ENCODE results near the gene PHC2. TPM values are rescaled to one million over a fixed set of nuclear protein-coding genes. Genes with fewer than 3 reads are reported as not detected.

The PHC2 gene
- total RNA-seq, 1 donor from 2014 or later, result 65.0 TPM

DNA sequence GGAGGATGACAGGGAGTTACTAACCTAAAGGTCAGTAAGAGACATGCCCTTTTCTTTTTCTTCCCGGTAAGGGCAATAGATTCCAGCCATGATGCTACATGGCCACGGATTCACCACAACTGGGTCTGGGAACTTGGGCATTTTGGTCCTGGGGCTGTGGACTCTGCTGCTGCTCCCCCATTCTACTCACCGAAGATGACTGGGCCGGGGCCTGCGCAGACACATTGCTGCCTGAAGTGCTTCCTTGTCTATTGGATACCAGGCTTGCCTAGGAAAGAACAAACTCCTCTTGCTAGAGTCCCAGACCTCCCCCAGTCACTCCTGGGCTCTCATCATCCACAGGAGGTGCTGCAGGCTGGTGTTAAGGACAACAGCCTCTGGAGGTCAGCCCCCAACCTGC is 60.1 kb downstream of the PHC2 start:
- no peak overlapping the region for H3K27ac ChIP-seq

DNA sequence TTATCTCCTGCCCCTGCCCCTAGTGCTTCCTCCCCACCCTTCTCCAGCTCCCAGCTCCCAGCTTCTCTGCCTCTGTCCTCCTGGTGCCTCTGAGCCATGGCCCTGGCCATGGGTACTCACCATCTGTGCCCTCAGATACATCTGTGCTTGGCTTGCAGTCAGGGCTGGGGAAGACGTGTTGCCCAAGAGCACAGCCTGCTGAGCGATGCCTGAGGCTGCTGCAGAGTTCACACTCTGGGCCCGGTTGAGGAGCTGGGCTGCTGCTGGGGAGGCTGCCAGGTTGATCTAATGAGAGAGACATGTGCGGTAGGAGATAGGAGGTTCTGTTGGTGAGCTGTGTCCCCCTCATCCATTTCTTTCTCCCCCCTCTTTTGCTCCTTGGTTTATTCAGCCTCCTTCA is 60.6 kb downstream of the PHC2 start:
- H3K27me3 ChIP-seq, result peaks cover 10% of the 10 kb centered on the region
- Mint-ChIP-seq H3K4me3 (no peak overlapping the region), H3K27me3 (ENCODE audit: insufficient read depth, low read depth) (peaks cover 14% of the 10 kb centered on the region), H3K27ac (no peak overlapping the region), H3K9me3 (no peaks in the 10 kb centered on the region), H3K4me1 (peaks cover 47% of the 10 kb centered on the region), H3K36me3 (peaks cover 22% of the 10 kb centered on the region)
- no peaks in the 10 kb centered on the region for H4K20me1 ChIP-seq (ENCODE audit: low read depth)
- DNase-seq (ENCODE audit: low spot score), result no peak
- no peak overlapping the region for H2AFZ ChIP-seq (replicated peaks)
- no peaks in the 10 kb centered on the region for H3K79me2 ChIP-seq (ENCODE audit: low read depth)
- H3K4me2 ChIP-seq, result no peak overlapping the region
- no peak overlapping the region for H3K4me3 ChIP-seq
- peaks cover 21% of the 10 kb centered on the region for H3K4me1 ChIP-seq
- H3K9ac ChIP-seq, result no peak overlapping the region
- peaks cover 2% of the 10 kb centered on the region for H3F3A ChIP-seq (ENCODE audit: low read depth)
- TF ChIP-seq EZH2phosphoT487 (IDR thresholded peaks at IDR 0.05), result no peak
- TF ChIP-seq, protein P1, sequence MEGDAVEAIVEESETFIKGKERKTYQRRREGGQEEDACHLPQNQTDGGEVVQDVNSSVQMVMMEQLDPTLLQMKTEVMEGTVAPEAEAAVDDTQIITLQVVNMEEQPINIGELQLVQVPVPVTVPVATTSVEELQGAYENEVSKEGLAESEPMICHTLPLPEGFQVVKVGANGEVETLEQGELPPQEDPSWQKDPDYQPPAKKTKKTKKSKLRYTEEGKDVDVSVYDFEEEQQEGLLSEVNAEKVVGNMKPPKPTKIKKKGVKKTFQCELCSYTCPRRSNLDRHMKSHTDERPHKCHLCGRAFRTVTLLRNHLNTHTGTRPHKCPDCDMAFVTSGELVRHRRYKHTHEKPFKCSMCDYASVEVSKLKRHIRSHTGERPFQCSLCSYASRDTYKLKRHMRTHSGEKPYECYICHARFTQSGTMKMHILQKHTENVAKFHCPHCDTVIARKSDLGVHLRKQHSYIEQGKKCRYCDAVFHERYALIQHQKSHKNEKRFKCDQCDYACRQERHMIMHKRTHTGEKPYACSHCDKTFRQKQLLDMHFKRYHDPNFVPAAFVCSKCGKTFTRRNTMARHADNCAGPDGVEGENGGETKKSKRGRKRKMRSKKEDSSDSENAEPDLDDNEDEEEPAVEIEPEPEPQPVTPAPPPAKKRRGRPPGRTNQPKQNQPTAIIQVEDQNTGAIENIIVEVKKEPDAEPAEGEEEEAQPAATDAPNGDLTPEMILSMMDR (IDR thresholded peaks at IDR 0.05), result no peak
- no peak for TF ChIP-seq EZH2 (IDR thresholded peaks at IDR 0.05)
- H3K9me3 ChIP-seq (ENCODE audit: low read depth), result no peaks in the 10 kb centered on the region
- no peaks in the 10 kb centered on the region for H3K36me3 ChIP-seq
- H3K27ac ChIP-seq, result no peak overlapping the region

More for the DNA sequence above, 60.1 kb downstream of the PHC2 start:
- no peak overlapping the region for H3K9ac ChIP-seq
- H3K4me2 ChIP-seq, result no peak overlapping the region
- H3F3A ChIP-seq (ENCODE audit: low read depth), result no peaks in the 10 kb centered on the region
- no peak overlapping the region for H3K4me3 ChIP-seq
- H3K4me1 ChIP-seq, result peaks cover 16% of the 10 kb centered on the region
- Mint-ChIP-seq H3K4me1 (peaks cover 41% of the 10 kb centered on the region), H3K27me3 (ENCODE audit: insufficient read depth, low read depth) (peaks cover 12% of the 10 kb centered on the region), H3K36me3 (peaks cover 22% of the 10 kb centered on the region), H3K9me3 (no peaks in the 10 kb centered on the region), H3K27ac (no peak overlapping the region), H3K4me3 (no peak overlapping the region)
- H3K9me3 ChIP-seq (ENCODE audit: low read depth), result no peaks in the 10 kb centered on the region
- no peaks in the 10 kb centered on the region for H4K20me1 ChIP-seq (ENCODE audit: low read depth)
- H3K79me2 ChIP-seq (ENCODE audit: low read depth), result no peaks in the 10 kb centered on the region
- TF ChIP-seq EZH2phosphoT487 (IDR thresholded peaks at IDR 0.05) (no peak), EZH2 (IDR thresholded peaks at IDR 0.05) (no peak)
- TF ChIP-seq, protein P1 (IDR thresholded peaks at IDR 0.05), result no peak
- no peak overlapping the region for H2AFZ ChIP-seq (replicated peaks)
- no peak for DNase-seq (ENCODE audit: low spot score)
- H3K27me3 ChIP-seq, result peaks cover 10% of the 10 kb centered on the region
- H3K36me3 ChIP-seq, result no peaks in the 10 kb centered on the region

DNA sequence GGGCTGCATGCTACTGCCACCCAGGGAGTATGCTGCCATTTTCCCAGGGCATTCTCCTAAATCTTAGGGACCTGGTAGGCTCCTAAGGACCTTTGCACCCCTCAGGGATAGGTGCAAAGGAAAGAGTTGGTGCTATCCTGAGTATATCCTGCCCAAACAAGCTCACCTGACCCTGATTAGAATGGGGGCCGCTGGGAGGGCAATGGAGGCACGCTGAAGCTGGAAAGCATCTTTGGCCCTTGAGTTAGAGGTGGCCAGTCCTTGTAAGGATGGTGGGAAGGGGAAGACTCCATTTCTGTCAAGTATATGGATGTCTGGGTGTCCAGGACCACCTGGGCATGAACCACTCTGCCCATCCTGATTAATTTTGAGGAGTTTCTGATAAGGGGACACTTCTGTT is 61.1 kb downstream of the PHC2 start:
- Histone ChIP-seq H3K9me3 (ENCODE audit: low read depth) (no peaks in the 10 kb centered on the region), H3K9ac (no peak overlapping the region), H4K20me1 (ENCODE audit: low read depth) (no peaks in the 10 kb centered on the region), H3K27me3 (peaks cover 10% of the 10 kb centered on the region), H3K4me1 (peaks cover 27% of the 10 kb centered on the region), H3K4me2 (no peak overlapping the region), H3K36me3 (no peaks in the 10 kb centered on the region), H3F3A (ENCODE audit: low read depth) (peaks cover 8% of the 10 kb centered on the region), H3K79me2 (ENCODE audit: low read depth) (no peaks in the 10 kb centered on the region), H2AFZ (replicated peaks) (no peak overlapping the region), H3K27ac (no peak overlapping the region), H3K4me3 (no peak overlapping the region)
- peaks cover 20% of the 10 kb centered on the region for H3K36me3 Mint-ChIP-seq
- no peaks in the 10 kb centered on the region for H3K9me3 Mint-ChIP-seq
- H3K4me3 Mint-ChIP-seq, result no peak overlapping the region
- no peak for DNase-seq (ENCODE audit: low spot score)
- H3K4me1 Mint-ChIP-seq, result peaks cover 52% of the 10 kb centered on the region
- H3K27me3 Mint-ChIP-seq (ENCODE audit: insufficient read depth, low read depth), result peaks cover 14% of the 10 kb centered on the region
- no peak overlapping the region for H3K27ac Mint-ChIP-seq
- TF ChIP-seq, protein P1 (IDR thresholded peaks at IDR 0.05), result no peak
- TF ChIP-seq EZH2phosphoT487 (IDR thresholded peaks at IDR 0.05) (no peak), EZH2 (IDR thresholded peaks at IDR 0.05) (no peak)
